Islet precursor cell (in vitro differentiated cells): ENCODE results near the gene BCAN.

Source experiments
- DNase-seq: peaks from one replicate; pipeline ENCODE4 v3.0.0-alpha.2; 2018

Gene BCAN

DNA sequence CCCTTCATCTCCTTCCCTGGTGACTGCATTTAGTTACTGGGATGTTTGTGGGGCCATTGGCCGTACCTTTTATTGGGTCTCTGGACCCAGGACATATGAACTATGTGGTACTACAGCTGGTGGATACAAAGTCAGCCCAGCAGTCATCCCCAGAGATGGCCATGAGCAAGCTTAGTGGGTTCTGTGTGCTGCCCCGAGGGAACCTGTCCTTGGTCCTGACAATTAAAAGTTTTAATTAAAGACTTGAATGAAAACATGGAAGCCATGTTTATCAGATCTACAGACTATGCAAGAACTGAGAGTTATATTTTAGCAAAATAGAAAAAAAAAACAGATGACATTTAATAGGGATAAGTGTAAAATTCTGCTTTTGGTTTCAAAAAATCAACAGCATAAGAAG, 38.1 kb downstream of the BCAN start:
- DNase-seq: no peak

GRCh38 chr1:156681196-156681960, 39.5 kb downstream of the BCAN start:
- DNase-seq: no peak

DNA sequence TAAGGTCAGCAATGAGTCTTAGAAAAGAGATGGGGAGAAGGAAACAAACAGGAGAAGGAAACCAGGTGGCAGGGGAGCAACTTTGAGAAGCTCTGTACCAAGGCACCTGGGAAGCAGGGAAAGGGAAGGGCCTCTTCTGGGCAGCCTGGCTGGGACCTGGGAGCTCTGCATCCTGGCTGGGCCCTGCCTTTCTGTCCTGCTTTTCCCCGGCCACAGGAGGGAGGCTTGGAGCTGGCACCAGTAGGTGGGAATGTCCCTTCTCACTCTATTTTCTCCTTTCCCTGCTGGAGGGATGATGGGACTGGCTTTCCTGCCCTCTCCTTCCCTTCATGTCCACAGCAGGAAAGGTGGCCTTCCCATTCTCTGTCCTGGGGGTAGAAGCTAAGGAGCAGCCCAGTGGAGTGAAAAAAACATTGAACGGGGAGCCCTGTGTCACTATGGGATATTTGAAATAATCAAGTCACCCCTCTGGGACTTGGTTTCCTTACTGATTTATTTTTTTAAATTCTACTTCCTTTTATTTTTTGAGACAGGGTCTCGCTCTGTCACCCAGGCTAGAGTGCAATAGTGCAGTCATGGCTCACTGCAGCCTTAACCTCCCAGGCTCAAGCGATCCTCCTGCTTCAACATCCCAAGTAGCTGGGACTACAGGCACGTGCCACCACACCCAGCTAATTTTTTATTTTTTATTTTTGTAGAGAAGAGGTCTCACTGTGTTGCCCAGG, 40.4 kb downstream of the BCAN start:
- peak; percentile 80 for DNase-seq

GRCh38 chr1:156684227-156684782, 42.4 kb downstream of the BCAN start:
- DNase-seq: no peak

- peak; percentile 97 for DNase-seq
These were observed 47.4 kb downstream of the BCAN start for GRCh38 chr1:156689035-156689952.

DNA sequence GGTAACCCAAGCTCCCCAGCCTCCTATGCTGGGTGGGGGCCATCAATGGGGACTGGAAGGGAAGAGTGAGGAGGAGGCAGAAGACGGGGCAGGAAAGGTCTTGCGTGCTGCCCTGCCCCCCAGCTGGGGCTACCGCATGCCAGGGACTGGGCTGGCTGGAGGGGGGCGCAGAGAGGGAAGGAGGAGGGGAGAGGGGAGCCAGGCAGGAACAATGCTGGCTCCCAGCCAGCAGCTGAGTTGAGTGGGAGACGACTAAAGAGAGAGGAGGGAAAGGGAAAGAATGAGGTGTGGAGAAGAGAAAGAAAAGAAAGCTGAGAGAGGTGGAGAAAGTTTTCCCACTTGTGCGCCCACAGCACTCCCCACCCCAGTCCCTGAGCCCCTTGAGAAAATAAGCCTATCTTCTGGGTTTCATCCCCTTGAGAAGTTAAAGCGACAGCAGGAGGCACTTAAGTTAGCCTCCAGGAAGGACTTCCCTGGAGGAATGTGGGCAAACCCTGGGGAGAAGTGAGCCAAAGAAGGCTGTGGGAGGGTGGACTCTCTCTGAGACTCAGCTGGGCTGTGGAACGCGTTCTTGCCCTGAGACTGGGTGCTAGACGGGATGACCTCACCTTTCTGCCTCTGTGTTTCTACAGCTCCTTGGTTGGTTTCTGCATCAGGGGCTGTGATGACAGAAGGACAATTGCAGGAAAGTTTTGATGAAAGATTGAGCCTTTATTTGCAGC, 48.2 kb downstream of the BCAN start:
- DNase-seq: peak; percentile 76

GRCh38 chr1:156690675-156691036, 48.7 kb downstream of the BCAN start:
- DNase-seq: no peak

- DNase-seq: no peak
These were observed 49.3 kb downstream of the BCAN start for GRCh38 chr1:156691191-156691590.

DNA sequence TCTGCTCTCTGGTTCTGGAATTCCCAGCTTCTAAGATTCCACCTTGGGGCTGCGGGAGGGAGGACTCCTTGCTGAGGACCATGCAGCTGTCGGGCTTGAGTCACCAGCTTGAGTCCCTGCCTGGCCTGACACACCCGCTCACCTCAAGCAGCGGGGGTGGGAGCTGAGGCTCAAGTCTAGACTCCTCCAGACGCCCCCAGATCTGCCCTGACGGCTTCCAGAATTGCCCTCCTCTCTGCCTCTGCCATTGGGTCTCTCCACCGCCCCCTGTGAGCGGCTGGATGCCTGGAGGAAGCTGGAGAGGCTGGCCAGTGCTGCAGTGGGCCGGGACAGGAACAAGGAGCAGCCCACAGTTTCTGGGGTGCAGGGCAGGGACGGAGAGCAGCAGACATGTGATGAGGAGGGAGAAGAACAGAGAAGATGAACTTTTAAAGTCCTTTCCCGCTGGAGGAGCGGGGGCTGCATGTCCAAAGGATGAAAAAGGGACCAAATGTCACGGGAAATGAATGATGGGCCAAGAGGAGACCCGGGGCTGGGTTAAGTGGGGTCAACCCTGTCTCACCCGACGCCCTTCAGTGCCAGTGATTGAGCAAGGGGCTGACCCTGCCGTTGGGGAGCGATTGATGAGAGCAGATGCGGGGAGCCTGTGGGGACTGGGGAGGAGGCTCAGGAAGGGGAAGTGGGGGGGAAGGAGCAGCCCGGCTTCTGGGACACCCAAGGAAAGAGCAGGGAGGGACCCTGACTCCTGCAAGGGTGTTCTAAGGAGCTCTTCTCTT, 49.9 kb downstream of the BCAN start:
- peak; percentile 90 for DNase-seq

GRCh38 chr1:156692441-156692924, 50.6 kb downstream of the BCAN start:
- DNase-seq: no peak

DNA sequence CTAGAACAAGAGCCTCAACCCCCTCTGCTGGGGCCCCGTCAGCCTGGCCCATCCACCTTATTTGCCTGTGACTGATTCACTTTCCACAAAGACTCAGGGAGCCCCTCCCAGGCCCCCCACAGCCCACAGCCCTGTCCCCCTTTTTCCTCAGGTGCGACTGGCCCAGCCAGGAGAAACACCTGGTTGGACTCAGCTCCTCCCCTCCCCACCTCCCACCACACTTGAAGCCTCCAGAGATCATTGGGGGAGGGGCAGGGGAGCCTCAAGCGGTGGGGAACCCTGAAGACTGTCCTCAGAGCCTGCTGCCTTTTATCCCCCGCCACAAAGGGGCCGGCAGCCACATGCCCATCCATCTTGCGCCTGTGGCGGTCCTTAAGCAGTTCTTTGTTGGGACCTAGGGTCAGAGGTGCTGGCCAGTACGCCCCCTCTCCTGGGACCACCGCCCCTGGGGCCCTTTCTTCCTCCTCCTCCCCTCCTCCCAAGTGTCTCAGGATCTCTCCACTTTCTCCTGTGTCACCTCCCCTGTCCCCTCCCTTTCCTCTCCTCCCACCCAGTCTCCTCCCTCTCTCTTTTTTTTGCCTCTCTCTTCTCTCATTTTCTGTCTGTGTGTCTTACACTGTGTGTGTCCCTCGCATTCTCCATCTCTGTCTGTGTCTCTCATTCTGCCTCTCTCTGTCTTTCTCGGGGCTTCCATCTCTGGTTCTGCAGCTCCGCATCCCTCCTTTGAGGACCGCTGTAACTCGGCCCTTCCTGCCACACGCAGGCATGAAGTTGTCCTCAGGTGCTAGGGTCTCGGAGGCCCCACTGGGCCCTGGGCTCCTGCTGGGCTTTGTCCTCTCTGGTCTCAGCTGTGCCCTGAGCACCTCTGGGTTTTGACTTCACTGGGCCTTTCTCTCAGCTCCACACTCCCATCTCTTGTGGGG, 51.3 kb downstream of the BCAN start:
- DNase-seq: peak; percentile 94

- peak; percentile 91 for DNase-seq
These were observed 52.2 kb downstream of the BCAN start for GRCh38 chr1:156693848-156694689.

- DNase-seq: no peak
These were observed 52.7 kb downstream of the BCAN start for GRCh38 chr1:156694690-156694962.

- no peak for DNase-seq
These were observed 54.8 kb downstream of the BCAN start for GRCh38 chr1:156696755-156697154.

DNA sequence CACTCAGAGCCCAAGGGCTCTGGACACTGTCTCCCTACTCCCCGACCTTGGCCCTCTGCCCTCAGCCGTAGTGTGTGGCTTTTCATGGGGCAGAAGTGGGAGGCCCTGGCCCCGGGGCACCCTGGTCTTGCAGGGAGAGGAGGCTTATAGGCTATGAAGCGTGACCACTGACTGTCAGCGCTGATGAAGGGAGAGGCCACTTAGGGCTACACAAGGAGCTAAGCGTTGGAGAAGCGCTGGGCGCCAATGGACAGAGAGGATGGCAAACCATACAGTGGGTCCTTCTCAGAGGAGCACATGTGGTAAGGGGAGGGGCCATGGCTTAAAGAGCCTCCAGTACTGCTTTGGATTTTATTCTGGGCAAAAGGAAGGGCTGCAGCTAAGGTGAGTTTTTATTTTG, 55.6 kb downstream of the BCAN start:
- DNase-seq: no peak

DNA sequence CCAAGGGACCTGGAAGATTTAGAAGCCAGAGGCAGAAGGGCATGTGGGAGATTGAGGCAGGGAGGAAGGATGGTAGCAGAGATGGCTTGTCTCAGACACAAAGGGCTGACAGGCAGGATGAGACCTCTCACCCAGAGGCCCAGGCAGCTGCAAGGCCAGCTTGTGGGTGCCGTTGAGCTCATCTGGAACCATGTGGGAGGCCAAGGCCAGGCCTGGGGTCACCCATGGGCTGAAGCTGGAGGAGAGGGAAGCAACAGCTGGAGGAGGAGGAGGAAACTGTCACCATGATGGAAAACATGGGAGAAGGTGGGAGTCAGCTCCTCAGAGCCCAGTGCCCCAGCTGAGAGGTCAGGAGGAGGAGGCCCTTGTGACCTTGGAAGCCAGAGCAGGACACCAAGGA, 57.1 kb downstream of the BCAN start:
- DNase-seq: no peak

- DNase-seq: no peak
These were observed 59.0 kb downstream of the BCAN start for GRCh38 chr1:156700736-156701531.

- DNase-seq: no peak
These were observed 61.4 kb downstream of the BCAN start for GRCh38 chr1:156703336-156703735.

- no peak for DNase-seq
These were observed 61.8 kb downstream of the BCAN start for GRCh38 chr1:156703741-156704140.
